ENCODE results near the gene PRR7. TPM values are rescaled to one million over a fixed set of nuclear protein-coding genes. Genes with fewer than 3 reads are reported as not detected.

The PRR7 gene
- polyA plus RNA-seq, 4 donors = 1.1 to 2.8 (median 2.3) TPM

DNA sequence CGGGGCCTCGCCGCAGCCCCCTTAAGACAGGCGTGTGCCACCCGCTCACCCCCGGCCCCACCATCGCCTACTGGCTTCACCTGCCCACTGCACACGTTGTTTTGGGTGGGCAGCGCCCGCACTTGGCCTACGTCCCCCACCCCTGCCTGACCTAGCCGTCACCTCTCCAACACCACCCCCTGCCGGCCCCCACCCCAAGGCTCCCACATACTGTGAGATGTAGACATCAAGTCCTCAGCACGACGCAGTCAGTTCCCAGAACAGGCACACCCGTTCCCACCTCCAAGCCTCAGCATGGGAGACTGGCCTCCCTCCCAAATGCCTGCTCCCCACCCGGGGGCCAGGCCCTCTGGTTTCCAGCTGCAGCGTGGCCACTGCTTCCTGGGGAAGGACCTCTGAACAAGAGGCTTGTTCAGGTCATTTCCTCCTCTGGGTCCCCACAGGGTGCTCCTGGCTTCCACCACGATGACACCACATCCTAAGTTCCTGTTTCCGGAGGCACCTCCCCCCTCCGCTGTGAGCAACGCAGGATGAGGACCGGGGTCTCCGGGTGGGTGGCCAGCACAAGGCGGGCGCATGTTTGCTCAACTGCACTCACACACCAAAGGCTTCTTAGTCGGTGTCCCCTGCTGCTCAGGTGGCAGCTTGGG is 15.5 kb downstream of the PRR7 start:
- DNase-seq (ENCODE audit: low read depth in 4 of 4, low spot score in 2 of 4) = no peak

GRCh38 chr5:177465044-177465443 is 18.4 kb downstream of the PRR7 start:
- no peak for DNase-seq (ENCODE audit: low read depth in 4 of 4, low spot score in 2 of 4)

- DNase-seq (ENCODE audit: low read depth in 4 of 4, low spot score in 2 of 4) = no peak
Observed at GRCh38 chr5:177466861-177467260, 20.2 kb downstream of the PRR7 start.

GRCh38 chr5:177467436-177467835 is 20.8 kb downstream of the PRR7 start:
- DNase-seq (ENCODE audit: low read depth in 4 of 4, low spot score in 2 of 4) = no peak

DNA sequence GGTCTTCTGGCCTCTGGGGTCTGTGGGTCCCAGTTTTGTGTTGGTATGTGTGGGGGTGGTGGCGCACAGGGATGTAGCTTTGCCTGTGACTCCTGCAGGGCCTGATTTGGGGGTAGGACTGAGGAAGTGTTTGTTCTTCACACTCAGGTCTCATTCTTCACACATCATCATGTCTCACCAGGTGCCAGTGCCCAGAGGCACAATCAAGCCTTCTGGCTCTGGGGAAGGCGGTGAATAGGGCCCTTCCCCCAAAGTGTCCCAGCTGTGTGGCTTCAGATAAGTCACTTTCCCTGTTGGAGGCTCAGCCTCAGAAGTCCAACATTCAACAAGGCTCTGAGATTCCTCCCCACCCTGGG is 21.7 kb downstream of the PRR7 start:
- DNase-seq (ENCODE audit: low read depth in 4 of 4, low spot score in 2 of 4) = no peak

GRCh38 chr5:177468685-177469628 is 22.3 kb downstream of the PRR7 start:
- DNase-seq (ENCODE audit: low read depth in 4 of 4, low spot score in 2 of 4) = no peak

GRCh38 chr5:177469750-177470525 is 23.3 kb downstream of the PRR7 start:
- no peak for DNase-seq (ENCODE audit: low read depth in 4 of 4, low spot score in 2 of 4)

DNA sequence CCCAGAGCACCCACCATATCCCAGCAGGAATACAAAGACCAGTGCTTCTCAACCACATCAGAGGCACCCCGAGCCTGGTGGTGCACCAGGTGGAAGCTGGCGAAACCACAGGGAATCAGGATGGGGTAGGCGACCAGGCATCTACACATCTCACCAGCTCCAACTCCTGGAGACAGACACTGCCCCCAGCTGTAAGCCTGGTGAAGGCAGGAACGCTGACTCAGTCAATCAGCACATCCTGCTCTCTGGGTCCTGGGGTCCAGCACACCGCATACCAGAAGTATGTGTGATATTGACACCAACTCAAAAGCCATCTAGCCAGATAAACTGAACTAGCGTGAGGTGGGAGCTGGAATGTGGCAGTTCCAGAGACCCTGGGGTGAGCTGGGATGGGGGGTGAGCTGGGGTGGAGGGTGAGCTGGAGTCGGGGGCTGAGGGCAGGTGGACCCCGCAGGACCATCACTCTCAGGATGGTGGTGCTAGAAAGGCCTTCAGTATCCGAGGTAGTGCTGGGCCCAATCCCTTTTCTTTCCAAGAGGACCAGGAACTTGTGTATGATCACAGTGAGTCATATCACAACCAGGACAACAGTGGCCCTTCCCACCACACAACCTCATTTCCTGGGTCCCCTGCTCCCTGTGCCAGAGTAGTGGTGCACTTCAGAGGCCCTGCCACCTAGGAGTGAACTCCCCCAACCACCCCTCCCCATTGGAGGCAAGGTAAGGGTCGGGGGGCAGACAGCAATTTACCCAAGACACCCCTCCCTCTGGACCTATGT is 24.3 kb downstream of the PRR7 start:
- no peak for DNase-seq (ENCODE audit: low read depth in 4 of 4, low spot score in 2 of 4)

DNA sequence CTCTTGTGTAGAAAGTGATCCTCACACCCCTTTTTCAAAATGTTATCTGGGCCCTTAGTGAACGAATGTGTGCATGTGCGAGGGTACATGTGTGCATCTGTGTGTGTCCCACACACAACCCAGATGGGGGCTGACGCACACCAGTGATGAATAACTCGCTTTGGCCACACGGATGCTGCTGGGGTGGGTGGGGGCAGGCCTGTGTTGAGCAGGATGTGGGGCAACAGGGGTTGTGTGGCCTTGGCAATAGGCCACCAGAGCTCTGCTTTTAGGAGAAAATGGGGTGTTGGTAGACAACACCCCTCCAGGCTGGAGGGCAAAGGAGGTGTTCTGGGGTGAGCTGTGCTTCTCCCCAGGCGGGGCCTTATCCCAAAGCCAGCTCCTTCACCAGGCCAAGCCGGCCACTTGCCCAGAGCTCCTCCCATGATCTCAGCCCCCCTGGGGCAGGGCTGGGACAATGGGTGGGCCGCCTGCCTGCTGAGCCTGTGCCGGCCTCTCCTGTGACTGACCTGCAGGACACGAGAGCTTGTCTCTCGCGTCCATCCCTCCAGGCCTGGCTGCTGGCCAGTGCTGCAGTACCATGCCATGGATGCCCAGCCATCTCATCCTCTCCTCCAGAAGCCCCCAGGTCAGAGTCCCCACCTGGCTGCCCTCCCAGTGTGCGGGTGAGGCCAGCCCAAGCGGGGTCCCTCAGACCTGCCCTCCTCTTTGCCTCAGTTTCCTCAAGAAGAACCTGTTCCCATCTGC is 25.2 kb downstream of the PRR7 start:
- no peak for DNase-seq (ENCODE audit: low read depth in 4 of 4, low spot score in 2 of 4)

- DNase-seq (ENCODE audit: low read depth in 4 of 4, low spot score in 2 of 4) = no peak
Observed at GRCh38 chr5:177472460-177473442, 26.1 kb downstream of the PRR7 start.

DNA sequence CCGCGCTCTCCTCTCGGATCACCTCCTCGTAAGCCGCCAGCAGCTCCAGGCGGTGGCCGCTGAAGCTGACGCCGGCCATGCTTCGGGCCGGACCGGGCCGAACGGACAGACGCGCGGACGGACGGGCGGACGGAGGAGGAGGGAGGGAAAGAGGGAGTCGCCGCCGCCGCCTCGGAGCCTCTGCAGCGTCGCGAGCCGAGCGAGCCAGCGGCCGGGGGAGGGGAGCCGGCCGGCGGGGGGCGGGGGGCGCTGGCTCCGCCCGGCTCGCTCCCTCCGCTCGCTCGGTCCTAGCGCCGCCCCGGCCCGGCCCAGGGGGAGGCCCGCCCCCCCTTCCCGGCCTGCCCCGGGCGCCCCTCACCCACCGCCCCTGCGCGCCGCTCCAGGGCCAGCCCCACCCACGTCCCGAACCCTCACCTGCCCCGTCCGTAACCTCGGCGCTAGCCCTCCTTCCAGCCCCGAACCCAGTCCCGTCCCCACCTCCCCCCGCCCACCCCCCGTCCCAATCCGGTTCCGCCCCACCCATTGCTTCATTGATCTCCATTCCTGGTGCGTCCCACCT is 26.9 kb downstream of the PRR7 start, which contains the start of gene DBN1:
DBN1 (minus strand) TSS at position 192 of the 559 bp plus-strand sequence; CDS start at position 79, 113 bp downstream.
- DNase-seq (ENCODE audit: low read depth in 4 of 4, low spot score in 2 of 4) = no peak

DNA sequence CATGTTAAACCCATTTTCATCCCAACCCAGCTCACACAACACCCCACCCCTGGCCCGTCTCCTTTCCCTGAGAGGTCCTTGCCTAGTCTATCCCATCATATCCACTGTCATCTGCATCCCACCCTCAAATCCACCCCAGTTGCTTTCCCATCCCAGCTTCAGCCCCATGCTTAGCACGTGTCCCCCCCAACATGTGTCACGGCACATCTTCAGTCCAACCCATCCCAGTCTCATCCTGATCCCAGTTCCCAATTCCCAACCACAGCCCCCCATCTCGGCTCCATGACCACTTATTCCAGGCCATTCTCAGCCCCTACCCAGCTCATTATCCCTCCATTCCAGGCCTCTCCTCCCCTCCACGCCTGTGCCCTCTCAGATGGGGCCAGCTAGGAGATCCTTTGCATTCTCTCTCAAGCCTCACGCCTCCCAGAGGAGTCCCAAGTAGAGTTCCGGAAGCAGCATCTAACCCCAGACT is 27.4 kb downstream of the PRR7 start:
- no peak for DNase-seq (ENCODE audit: low read depth in 4 of 4, low spot score in 2 of 4)

- DNase-seq (ENCODE audit: low read depth in 4 of 4, low spot score in 2 of 4) = no peak
Observed at GRCh38 chr5:177474846-177475562, 28.4 kb downstream of the PRR7 start.

- DNase-seq (ENCODE audit: low read depth in 4 of 4, low spot score in 2 of 4) = no peak
Observed at GRCh38 chr5:177475563-177476427, 29.2 kb downstream of the PRR7 start.

DNA sequence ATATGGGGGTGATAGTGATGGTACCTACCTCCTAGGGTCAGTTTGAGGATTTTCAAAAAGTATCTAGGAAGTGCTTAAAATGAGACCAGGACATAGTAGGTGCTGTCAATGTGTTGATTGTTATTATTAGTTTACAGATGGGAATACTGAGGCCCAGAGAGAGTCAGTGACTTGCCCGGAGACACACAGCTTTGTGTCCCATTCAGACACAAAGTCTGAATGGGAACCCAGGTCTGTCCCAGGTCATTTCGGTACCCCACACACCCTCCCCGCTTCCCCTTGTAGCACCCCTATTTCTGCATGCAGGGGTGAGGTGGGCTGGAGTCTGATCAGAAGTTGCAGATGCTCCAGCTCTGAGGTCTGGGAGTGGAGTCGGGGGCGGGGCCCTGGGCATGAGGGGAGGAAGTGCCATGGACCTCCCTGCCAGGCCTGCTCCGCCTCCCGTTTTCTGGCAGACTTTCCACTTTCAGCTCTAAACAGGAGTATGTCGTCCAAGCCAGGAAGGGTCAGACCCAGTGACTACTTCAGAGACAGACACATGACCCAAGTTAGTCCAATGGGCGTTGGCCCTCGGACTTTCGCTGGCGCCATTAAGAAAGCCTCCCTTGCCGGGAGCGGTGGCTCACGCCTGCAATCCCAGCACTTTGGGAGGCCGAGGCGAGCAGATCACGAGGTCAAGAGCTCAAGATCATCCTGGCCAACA is 30.1 kb downstream of the PRR7 start:
- DNase-seq (ENCODE audit: low read depth in 4 of 4, low spot score in 2 of 4) = no peak

Measured in left renal cortex interstitium (tissue), 4 donors.